GM18498 (cell line): ENCODE data around the gene SET.
"Not testable (repeated sequence)": the region's sequence is repeated elsewhere in the genome, so short reads cannot be mapped to it uniquely, and the experiment has no call there.

Source experiments
- ATAC-seq: cut with Tn5 transposase; IDR thresholded peaks from one replicate; pipeline ENCODE4 v1.9.1; 2021; ENCODE audit warnings: mild to moderate bottlenecking, moderate library complexity; ENCODE audit not compliant: unreplicated experiment

Gene SET

DNA sequence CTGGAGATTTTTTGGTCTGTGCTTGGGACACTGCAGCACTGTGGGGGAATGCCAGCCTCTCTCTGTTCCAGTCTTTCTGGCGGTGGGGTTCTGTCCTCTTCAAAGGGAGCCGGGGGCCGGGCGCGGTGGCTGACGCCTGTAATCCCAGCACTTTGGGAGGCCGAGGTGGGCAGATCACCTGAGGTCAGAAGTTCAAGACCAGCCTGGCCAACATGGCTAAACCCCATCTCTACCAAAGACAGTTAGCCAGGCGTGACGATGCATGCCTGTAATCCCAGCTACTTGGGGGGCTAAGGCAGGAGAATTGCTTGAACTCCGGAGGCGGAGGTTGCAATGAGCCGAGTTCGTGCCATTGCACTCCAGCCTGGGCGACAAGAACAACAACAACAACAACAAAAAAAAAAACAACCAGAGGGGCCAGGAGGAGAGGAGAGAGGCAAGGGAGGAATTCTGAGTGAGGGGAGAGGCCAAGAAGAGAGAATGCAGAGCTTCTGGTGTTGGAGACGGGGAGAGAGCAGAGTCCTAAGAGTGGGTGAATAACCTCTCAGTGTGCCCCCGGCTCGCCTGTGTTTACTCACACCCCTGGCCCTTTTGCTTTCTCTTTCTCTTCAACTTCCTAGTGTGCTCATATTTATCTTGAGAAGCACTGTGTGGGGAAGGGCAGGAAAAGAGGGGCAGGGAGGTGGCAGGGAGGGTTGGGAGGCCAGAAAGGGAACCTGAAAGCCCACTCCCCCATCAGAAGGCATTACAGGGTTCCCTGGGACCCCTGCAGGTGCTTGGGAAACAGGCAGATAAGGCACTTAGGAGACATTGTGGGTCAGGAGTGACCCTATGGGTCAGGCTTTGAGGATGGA is 3.2 kb upstream of the SET start:
- ATAC-seq = no peak

DNA sequence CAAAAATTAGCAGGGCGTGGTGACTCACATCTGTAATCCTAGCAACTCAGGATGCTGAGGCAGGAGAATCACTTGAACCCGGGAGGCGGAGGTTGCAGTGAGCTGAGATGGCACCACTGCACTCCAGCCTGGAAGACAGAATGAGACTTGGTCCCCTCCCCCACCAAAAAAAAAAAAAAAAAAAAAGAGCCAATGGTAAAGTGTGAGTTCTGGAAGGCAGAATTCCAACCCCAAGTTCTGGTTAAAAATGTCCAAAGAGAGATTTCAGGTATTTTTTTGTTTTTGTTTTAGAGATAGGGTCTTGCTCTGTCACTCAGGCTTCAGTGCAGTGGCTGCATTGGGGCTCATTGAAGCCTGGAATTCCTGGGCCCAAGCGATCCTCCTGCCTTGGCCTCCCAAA is 1.6 kb upstream of the SET start:
- ATAC-seq = no peak

DNA sequence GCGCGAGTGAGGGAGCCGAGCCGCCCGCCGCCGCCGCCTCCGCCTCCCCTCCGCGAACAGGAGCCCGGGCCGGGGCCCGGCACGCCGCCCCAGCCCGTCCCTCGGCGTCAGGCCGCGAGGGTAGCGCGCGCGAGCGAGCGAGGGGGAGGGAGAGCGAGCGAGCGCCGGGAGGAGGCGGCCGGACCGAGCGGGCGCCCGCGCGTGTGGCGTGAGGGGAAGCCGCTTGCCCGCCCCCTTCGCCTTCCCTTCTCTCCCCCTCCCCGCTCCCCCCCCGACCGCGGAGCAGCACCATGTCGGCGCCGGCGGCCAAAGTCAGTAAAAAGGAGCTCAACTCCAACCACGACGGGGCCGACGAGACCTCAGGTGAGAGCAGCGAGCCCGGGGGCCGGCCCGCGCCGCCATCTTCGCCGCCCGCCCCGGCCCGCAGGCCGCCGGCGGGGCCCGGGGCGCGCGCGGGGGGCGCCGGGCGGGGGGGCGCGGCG is 312 bp downstream of the SET start:
- ATAC-seq = peak; percentile 23

DNA sequence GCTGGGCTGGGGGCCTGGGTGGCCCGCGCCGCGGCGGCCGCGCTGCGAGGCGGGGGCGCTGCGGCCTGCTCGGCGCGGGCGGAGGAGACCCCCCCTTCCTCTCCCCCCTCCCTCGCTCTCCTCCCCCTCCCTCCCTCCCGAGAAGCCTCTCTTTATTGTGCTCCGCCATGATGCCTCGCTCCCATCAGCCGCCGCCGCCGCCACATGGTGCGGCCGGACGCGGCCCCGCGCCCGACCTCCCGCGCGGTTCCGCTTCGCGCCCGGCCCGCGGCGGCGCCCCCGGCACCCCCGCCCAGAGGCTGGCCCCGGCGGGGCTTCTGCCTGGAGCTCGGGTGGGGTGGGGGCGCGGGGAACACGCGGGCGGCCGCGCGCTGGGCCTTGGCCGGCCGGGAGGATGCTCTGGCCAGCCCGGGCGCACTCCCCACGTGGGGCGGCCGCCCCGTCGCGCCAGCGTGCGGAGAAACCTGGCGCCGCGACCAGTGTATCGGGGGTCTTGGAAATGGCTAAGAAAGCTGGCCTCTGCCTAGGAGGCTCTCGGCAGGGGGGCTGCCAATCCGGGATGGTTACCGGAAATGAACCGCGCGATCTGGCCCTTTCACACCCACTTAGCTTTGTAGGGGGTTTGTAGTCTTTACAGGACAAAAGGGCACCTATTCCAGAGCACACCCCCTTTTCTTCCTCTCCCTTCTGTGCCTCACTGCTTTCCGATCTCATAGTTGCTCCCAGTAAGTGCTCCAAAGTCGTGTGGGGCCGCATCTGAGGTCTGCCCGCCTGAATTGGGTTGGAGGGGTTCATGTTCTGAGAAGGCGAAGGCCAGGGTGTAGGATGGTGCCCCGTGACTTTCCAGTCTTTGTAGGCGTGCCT is 1.0 kb downstream of the SET start:
- ATAC-seq = peak; percentile 3

DNA sequence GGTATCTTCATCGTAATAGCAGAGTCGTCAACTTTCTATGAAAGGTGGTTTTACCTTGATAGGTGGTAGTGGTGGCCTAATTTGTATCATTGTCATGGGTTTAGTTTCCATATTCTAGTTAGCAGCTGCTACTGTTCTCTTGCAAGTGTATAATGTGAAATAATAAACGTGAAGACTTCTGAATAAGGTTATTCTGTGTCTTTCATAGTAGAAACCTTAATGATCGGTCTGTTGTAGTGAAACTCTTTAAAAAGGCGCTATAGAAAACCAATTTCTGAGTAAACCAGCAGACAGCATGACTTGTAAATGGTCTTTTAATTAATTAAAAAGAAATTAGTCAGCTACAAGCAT is 1.6 kb downstream of the SET start:
- ATAC-seq = no peak

DNA sequence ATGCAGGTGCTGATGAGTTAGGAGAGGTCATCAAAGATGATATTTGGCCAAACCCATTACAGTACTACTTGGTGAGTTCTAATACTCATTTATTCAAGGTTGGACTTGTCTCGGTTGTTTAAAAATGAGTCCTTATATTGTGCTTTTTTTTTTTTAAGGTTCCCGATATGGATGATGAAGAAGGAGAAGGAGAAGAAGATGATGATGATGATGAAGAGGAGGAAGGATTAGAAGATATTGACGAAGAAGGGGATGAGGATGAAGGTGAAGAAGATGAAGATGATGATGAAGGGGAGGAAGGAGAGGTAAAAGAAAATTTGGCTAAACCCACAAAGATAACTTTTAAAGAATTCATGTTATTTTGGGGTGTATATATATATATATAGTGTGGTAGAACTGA is 4.7 kb downstream of the SET start:
- ATAC-seq = not testable (repeated sequence)

DNA sequence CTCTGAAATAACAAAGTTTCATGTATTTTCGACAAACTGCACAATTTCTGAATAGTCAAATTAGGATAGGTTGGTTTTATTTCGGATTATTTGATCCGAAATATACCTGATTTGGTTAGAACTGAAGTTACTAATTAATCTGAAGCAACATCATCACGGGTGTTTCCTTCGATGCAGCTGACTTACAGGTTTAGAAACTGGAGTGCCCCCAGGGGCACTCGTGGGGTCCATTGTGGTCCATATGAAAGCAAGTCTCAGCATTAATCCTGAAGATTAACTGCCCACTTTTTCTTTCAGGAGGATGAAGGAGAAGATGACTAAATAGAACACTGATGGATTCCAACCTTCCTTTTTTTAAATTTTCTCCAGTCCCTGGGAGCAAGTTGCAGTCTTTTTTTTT is 5.3 kb downstream of the SET start:
- no peak for ATAC-seq

DNA sequence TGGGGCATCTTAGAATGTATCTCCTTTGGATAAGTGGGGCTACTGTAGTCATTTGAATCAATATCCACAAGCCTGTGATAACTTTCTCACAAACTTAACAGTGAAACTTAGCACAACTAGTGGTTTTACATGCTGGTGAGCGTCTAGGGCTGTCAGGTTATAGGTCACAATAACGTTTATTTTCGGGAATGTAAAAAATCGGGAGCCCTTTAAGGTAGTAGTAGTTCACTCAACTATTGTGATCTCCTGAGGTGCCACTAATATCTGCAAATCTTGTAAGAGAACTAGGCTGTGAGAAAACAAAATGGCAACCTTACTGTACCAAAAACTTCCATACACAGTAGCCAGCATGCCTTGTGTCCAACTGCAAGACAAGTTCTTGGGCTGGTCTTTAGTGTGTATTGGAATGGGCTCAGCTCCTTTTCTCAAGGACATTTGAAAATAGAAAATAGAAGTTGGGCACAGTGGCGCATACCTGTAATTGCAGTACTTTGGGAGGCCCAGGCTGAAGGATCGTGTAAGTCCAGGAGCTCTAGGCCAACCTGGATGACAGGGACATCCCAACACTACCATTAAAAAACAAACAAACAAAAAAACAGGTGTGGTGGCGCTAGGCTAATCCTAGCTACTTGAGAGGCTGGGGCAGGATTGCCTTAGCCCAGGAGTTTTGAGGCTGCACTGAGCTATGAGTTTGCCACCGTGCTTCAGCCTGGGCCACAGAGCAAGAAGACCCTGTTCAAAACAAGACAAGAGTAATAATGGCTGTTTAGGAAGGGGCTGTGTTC is 8.1 kb downstream of the SET start:
- no peak for ATAC-seq

DNA sequence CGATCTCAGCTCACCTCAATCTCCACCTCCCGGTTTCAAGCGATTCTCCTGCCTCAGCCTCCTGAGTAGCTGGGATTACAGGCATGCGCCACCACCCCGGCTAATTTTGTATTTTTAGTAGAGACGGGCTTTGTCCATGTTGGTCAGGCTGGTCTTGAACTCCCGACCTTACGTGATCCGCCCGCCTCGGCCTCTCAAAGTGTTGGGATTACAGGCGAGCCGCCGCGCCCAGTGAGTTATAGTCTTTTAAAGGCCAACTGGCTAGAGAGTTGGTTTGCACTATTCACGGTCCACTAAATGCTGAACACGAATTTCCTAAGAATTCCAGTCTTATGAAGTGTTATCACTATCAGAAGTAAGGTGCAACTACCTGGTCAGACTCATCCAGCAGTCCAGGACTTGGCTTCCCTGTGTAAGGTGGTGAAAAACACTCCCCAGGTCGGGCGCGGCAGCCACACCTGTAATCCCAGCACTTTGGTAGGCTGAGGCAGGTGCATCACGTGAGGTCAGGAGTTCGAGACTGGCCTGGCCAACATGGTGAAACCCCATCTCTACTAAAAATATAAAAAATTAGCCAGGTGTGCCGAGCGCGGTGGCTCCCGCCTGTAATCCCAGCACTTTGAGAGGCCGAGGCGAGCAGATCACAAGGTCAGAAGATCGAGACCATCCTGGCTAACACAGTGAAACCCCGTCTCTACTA is 10.2 kb downstream of the SET start:
- not testable (repeated sequence) for ATAC-seq

DNA sequence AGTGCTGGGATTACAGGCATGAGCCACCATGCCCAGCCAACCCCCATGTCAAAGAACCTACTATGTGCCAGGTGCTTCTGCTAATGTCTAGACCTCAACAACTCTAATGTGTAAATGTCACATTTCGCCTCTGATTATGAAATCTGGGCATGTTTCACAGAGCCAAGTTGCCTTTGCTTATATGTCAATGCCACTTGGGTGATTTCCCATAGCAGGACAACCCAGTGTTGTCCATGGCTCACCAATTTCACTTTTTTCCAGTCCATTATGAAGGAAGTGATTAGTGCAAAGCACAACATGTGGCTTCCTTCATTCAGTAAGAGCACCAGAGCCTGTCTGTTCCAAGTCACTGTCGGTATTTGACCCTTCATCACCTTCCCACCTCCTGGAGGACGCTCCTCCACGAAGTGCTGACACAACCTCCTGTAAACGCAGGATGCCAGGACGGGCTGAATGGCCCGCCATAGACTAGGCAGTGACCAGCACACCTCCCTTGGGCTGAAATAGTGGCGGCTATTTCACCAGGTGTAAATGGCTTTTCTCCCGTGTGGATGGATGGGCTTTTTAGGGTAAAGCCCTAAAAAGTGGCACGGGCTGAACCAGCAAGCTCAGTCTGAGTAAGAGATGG is 12.3 kb downstream of the SET start:
- ATAC-seq = no peak

DNA sequence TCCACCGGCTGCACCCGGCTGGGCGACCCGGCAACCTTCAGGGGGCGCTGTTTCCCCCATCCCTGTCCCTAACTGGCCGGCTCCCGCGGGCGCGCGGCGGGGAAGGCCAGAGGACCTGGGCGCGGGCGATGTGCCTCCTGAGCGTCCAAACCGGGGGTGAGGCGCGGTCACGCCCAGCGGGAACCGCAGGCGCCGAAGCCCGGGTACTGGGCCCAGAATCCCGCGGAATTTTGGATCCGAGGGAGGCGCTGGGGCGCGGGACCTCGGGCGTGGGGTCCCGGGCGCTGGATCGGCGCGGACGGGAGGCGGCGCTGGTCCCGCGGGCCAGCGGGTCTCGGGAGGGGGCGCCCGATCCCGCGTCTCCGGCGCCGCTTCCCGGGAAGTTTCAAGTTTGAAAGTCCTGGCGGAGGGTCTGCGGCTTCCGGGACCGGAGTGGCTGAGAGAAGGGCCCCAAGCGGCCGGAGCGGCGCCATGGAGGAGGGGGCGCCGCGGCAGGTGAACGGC is 13.5 kb downstream of the SET start, which contains the start of gene PKN3:
Gene PKN3, plus strand, starts transcription at position 59 of the 504 bp plus-strand sequence. Its CDS starts 413 bp downstream, at position 472.
- peak; percentile 82 for ATAC-seq

DNA sequence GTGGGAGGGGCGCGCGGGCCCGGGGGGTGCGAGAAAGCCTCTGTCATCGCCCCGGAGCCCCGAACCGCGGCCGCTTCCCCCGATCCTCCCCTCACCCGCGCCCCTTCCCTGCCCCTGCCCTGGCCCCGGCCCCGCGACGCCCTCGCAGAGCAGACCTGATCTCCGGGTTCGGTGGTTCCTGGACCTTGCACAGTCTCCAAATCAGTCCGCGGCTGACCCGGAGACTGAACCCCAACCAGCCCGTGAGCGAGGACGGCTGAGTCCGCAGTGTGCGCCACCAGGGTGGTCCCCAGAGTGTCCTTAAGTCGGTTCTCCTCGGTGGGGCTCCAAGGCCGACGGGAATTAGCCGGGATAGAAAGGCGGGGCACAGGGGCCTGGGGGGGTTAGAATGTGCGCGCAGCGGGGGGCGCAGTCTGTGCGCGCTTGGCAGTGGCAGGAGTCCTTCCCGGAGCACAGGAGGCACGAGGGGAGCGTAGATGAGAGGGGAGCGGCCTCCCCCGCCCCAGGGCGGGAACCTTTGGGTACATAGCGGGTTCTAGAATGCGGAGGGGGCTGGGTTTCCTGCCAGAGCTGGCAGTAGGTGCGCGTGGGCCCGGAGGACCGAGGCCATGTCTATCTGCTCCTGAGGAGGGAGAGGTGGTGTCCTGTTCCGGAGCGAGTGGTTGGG is 14.1 kb downstream of the SET start:
- ATAC-seq = no peak

DNA sequence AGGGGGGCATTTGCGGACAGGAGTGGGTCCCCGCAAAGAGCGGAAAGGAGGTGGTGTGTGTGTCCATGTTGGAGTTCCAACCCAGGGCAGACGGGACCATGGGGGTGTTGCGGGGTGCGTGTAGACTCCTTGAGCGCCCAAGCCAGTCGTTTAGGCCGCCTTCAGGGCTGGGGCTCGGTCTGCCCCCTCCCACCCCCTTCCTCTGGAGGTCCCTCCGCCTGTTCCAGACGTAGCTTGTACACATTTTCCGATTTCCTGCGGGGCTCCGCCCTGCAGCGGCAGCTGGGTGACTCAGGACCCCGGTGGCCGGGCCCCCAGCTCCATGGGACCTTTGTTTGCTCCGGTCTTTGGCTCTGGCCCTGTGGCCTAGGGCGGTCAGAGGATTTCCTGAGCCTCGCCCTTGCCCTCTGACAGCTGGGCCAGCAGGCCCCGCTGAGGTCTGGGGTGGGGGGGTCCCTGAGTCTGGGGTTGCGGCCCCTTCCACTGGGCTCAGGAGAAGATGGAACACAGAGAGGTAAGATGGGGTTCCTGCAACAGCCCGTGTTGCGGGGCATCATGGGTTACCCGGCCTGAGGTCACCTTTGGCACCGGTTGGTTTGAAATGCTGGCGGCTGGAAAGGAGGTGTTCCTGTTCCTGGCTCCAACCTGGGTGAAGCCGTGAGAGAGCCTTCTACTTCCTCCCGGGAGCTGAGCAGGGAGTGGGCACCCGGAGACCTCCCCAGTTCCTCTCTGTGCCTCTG is 14.8 kb downstream of the SET start:
- no peak for ATAC-seq

DNA sequence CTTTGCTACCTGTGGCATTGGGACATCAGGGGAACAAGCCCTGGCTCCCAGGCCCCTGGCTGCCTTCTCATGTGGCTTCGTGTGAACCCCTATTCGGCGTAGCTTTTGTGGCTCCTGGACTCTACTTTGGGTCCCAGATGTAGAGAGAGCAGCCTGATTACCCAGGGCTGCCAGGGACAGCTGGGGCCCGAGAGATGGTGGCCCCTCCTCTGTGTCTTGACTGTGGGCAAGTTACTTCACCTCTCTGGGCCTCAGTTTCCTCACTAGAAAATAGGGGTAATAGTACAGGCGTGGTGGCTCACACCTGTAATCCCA is 15.3 kb downstream of the SET start:
- no peak for ATAC-seq

DNA sequence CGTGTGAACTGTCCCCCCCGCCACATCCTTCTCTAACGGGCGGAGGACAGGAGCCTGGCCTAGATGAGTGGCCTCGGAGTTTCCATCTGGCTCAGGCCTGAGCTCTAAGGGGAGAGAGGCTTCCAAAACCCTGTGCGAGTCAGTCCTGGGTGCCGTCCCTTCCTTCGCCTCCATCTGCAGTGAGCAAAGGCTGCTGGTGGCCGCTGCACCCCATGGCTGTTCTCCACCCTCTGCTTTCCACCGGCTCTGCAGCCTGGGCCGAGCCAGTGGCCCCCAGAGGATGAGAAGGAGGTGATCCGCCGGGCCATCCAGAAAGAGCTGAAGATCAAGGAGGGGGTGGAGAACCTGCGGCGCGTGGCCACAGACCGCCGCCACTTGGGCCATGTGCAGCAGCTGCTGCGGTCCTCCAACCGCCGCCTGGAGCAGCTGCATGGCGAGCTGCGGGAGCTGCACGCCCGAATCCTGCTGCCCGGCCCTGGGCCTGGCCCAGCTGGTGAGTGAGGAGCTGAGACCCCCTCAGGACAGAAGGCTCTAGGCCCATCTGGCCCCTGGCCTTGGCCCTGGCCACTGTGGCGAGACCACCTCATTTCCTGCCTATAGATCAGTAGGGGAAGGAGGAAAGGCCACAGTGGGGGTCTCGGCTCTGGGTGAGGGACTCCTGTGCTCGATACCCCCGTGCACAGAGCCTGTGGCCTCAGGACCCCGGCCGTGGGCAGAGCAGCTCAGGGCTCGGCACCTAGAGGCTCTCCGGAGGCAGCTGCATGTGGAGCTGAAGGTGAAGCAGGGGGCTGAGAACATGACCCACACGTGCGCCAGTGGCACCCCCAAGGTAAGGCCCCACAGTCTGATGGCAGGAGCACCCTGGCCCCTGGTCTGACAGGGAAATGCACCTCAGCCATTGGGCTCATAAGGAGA is 16.3 kb downstream of the SET start:
- ATAC-seq = no peak

DNA sequence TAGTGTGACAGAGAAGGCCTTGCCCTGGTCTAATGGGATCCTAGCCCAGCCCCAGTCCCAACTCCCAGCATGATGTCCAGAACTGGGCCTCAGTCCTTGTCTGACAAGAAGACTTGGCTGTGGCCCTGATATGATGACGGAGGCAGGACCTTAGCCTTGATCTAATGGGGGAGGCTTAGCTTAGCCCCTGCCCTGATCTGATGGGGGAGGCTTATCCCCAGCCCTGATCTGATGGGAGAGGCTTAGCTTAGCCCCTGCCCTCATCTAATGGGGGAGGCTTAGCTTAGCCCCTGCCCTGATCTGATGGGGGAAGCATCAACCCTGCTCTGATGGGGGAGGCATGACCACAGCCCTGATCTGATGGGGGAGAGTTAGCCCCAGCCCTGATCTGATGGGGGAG is 17.0 kb downstream of the SET start:
- no peak for ATAC-seq

DNA sequence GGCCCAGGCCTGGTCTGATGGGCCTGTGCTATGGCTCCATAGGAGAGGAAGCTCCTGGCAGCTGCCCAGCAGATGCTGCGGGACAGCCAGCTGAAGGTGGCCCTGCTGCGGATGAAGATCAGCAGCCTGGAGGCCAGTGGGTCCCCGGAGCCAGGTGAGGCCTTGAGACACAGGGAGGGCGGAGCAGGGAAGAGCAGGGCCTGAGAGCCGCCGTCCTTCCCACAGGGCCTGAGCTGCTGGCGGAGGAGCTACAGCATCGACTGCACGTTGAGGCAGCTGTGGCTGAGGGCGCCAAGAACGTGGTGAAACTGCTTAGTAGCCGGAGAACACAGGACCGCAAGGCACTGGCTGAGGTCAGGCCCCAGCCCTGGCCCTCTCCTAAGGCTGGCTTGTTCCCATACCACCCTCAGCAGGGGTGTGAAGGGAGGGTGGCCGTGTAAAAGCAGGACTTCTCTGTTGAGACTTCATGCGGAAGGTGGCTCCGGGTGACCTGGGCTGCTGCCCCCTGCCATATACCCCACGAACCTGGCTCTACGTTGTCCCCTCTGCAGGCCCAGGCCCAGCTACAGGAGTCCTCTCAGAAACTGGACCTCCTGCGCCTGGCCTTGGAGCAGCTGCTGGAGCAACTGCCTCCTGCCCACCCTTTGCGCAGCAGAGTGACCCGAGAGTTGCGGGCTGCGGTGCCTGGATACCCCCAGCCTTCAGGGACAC is 17.8 kb downstream of the SET start:
- no peak for ATAC-seq
